ENCODE results near the gene ID2.

ID2 gene

DNA sequence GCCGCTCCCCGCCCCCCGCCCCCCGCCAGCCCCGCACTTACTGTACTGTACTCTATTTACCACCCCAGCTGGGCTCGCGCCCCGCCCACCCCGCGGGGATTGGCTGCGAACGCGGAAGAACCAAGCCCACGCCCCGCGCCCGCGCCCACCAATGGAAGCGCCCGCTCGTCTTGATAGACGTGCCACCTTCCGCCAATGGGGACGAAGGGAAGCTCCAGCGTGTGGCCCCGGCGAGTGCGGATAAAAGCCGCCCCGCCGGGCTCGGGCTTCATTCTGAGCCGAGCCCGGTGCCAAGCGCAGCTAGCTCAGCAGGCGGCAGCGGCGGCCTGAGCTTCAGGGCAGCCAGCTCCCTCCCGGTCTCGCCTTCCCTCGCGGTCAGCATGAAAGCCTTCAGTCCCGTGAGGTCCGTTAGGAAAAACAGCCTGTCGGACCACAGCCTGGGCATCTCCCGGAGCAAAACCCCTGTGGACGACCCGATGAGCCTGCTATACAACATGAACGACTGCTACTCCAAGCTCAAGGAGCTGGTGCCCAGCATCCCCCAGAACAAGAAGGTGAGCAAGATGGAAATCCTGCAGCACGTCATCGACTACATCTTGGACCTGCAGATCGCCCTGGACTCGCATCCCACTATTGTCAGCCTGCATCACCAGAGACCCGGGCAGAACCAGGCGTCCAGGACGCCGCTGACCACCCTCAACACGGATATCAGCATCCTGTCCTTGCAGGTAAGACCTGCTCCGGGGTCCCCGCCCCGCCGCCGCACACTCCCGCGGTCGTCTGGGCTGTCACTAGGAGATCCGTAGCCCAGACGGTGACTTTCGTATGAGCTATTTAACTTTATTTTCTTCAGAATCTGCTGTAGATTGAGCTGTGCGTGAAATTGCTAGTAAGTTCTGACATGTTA, at the start of gene ID2:
TSS of gene ID2 (plus strand) at position 271 of the 907 bp plus-strand sequence. CDS start at position 381, 110 bp downstream.
- FAIRE-seq (peak; percentile 83), DNase-seq (ENCODE audit: insufficient read length, low spot score) (peak; percentile 97)

DNA sequence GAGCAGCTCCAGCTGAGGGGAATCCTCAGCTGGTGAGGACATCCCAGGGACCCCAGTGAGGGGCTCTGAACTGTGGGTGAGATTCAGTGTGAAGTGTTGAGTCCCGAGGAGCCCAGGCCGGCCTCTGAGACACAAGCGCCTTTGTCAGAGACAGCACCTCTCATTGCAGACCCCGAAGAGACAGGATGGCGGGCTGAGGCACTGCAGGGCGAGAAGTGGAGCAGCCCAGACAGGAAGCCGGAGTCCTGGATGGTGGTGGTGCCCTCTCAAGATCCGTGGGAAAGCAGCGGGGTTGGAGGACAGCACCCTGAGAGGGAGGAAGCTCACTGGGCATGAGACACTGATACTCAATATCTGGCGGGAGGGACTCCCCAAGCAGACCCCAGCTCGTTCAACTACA, 49.1 kb upstream of the ID2 start:
- DNase-seq (ENCODE audit: insufficient read length, low spot score), result no peak
- no peak for FAIRE-seq

- FAIRE-seq (no peak), DNase-seq (ENCODE audit: insufficient read length, low spot score) (no peak)
Observed at GRCh38 chr2:8633186-8633734, 48.6 kb upstream of the ID2 start.

GRCh38 chr2:8633735-8634313, 48.0 kb upstream of the ID2 start:
- FAIRE-seq, result no peak
- DNase-seq (ENCODE audit: insufficient read length, low spot score), result no peak

DNA sequence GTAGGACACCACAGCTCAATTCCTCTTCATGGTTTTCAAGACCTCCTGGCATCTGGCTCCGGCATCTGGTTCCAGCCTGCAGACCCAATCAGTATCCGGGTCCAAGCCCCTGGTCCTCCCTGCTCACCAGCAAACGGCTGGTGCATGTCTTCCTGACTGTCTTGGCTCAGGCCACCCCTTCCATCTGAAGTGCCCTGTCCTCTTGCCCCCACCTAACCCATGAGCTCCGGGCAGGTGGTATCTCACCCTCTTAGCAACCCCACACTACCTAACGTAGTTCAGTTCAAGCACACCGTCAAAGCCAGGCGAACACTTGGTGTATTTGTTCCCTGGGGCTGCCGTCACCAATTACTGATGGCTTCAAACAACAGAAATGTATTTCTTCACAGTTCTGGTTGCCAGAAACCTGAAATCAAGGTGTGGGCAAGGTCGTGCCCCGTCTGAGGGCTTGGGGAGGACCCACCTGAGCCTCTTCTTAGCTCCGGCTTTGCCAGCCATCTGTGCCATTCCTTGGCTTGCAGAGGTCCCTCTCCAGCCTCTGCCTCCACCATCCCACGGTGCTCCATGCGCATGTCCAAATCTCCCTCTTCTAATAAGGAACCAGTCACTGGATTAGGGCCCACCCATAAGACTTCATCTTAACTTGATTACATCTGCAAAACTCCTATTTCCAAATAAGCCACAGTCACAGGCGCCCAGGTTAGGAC, 47.2 kb upstream of the ID2 start:
- FAIRE-seq, result no peak

GRCh38 chr2:8636041-8636491, 45.8 kb upstream of the ID2 start:
- DNase-seq (ENCODE audit: insufficient read length, low spot score) (no peak), FAIRE-seq (no peak)

More for the DNA sequence above, 47.2 kb upstream of the ID2 start:
- no peak for DNase-seq (ENCODE audit: insufficient read length, low spot score)

DNA sequence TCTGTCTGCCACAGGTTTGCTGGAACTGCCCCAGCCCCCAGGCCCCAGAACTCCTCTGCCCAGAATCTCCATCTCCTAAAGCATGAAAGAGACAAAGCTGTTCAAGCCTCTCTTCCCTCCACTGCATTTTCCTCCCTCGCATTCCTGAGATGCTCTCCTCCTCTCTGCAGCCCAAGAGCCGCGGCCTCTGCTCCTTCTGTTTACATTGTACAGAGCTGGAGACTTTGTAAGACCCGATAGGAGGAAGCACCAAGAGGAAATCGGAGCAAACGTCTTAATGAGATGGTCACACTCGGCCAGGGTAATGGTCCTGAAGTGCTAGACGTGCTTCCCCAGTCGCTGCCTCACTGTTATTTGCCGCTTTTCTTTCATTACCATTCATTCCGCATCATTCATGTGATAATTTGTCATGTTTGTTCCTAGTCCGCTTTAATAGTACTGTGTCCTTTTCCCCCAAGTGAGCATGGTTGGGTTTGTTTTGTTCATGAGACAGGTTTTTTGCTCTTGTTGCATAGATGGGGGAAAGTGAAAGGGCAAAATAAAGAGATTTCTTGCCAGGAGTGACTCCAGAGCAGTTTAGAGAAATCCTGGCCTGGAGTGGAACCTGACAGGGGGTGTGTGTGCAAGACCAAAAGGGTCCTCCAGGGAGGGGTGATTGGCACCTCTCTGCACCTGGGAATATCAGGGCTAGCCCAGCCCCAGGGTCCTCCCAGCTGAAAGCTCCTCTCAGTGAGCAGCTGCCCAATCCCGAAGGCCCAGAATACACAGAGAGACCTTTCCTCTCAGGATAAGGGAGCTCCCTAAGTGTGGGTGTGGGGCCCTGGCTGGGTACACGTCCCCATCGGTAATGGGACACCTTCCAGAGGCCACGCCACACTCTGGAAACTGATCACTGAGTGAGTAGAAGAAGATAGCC, 44.9 kb upstream of the ID2 start:
- DNase-seq (ENCODE audit: insufficient read length, low spot score), result no peak
- FAIRE-seq, result no peak

DNA sequence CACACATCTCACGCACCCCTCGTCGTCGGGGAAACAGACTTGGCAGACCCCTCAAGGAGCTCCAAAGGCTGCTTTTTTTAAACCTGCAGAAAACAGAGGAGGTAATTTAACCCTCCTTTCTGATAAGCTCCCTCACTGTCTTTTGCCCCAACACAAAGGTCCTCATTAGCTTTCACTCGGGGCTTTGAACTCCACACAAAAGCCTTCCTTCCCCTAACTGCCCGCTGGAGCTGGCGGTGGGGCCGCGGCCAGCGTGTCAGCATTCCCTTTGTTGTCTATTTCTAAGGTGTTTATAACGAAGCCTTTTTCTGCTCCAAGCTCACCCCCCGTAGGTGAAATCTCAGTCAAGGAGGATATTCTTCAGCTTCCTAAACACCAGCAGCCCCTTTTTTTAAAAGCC, 43.5 kb upstream of the ID2 start:
- FAIRE-seq, result no peak
- DNase-seq (ENCODE audit: insufficient read length, low spot score), result no peak

DNA sequence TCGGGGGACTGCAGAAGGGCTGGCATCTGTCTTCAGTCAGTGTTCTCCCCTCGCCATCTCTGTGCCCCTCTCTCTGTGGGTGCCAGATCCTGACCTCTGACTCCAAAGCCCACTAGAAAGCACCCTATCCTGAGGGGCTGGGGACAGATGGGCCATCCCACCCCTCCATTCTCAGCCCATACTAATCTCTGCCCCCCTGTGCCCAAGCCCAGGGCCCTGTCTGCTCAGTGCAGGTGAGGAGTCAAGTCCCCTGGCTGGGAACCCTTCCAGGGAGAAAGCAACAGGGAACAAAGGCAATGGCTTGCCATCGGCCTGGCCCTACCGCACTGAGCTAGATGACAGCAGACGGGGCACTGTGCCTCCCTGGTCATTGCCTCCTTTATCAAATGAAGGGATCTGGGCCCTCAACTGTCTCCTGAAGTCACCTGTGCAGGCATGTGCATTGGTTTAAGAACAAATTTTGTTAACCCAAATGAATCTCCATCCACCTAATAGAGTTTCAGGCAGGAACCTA, 42.7 kb upstream of the ID2 start:
- DNase-seq (ENCODE audit: insufficient read length, low spot score) (no peak), FAIRE-seq (no peak)

GRCh38 chr2:8640498-8640897, 41.4 kb upstream of the ID2 start:
- FAIRE-seq (no peak), DNase-seq (ENCODE audit: insufficient read length, low spot score) (no peak)

DNA sequence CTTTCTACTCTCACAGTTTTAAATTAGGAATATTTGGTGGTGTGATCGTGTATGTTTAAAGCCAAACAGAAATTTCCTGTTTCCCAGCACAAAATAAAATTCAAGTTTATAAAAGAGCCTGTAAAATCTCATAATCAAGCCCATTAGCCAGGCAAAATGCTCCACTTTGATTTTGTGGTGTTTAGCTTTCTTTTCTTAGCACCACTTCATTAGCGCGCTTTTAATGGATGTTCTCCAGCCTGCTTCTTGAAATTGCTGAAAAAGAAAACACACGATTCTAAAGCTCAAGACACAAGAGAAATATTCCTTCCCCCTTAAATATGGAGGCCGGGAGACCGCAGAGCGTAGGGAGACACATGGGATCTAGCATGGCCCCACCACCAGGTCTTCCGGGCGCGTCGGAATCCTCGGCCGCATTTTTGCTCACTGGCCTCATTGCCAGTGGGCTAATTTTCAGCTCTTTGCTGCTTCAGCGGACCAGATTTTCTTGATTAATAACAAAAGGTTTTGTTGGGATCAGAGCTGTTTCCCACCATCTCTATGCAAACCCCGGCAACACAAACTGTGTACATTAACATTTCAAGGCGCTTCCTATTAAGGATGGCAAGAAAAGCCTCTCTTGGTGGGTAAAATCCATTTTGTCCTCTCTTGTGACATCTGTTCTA, 40.4 kb upstream of the ID2 start:
- FAIRE-seq, result no peak
- DNase-seq (ENCODE audit: insufficient read length, low spot score), result no peak

- DNase-seq (ENCODE audit: insufficient read length, low spot score) (no peak), FAIRE-seq (no peak)
Observed at GRCh38 chr2:8642366-8643068, 39.3 kb upstream of the ID2 start.

DNA sequence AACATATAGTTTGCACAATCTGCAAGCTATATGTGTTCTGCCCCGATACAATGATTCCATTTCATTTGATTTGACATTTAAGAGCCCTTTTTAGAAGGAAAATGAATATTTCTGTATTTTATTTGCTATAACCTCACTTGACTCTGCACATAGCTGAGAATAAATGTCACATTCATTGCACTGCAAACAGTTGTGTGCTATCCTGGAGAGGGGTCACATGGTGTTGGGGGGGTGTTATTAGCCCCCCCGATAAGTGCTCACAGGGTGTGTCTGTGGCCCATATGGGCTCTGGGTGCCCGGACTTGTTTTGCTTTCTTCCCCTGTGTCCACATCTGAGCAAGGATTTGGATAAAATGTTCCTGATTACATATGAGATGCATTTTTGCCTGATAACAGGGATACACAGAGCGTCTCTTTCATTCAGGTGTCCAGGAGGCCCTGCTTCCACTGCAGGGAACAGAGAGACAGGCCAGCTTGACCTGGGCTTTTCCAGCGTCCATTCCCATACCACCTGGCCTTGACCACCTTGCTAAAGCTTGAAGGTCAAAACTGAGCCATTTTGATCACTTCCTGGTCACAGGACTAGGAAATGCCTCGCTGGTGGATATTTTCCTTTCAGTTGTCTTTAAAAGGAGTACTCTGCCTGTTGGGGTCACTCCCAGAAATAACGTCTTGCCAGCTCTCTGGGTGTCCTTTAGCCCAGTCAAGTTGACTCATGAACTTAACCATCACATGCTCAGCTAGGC, 38.4 kb upstream of the ID2 start:
- FAIRE-seq, result no peak

DNA sequence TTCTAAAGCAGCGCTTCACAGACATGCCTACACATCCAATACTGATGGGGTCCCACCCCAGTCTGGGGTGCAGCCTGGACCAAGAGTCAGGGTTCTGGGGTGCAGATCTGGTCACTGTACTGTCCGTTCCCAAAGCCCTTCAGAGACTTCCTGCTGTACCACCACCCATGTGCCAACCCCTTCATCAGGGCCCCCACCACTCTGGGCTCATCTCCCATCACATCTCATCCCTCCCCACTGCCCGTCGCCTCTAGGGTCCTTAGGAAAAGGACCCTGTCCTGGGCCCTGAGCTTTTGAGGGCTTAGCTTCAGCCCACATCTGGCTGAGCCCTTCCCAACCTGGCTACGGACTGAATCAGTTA, 37.9 kb upstream of the ID2 start:
- no peak for FAIRE-seq

More for the DNA sequence above, 38.4 kb upstream of the ID2 start:
- DNase-seq (ENCODE audit: insufficient read length, low spot score), result no peak

DNA sequence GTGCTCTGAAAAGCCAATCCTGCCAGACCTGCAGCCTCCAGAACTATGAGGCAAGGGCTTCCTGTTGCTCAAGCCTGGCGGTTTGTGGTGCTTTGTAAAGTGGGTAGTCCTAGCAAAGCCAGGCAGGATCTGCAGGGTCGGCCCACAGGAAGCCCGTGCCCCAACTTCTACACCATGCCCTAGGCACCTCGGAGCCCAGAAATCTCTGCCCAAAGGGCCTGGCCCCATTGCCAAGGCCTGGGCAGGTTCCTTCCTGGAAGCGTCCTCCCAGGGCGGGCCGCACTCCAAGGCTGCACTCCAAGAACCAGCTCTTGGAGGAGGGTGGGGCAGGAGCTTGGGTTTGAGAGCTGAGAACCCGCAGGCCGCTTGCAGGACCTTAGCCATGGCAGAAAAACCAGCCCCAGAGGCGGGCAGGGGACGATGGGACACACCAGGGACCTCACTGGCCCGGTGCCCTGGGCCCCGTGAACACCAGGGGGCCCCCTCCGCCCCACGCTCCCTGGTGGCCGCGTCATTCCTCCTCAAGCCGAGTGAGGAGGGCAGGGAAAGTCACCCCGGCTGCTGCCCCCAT, 37.2 kb upstream of the ID2 start:
- DNase-seq (ENCODE audit: insufficient read length, low spot score), result no peak
- no peak for FAIRE-seq

More for the DNA sequence above, 37.9 kb upstream of the ID2 start:
- no peak for DNase-seq (ENCODE audit: insufficient read length, low spot score)

- DNase-seq (ENCODE audit: insufficient read length, low spot score) (no peak), FAIRE-seq (no peak)
Observed at GRCh38 chr2:8645176-8645831, 36.6 kb upstream of the ID2 start.

GRCh38 chr2:8646731-8647461, 35.0 kb upstream of the ID2 start:
- DNase-seq (ENCODE audit: insufficient read length, low spot score), result no peak
- FAIRE-seq, result no peak
